Mucosa of descending colon (tissue), 3 donors: ENCODE measurements around the gene ECE2. TPM values are rescaled to one million over a fixed set of nuclear protein-coding genes. Genes with fewer than 3 reads are reported as not detected.

Experiments
- ATAC-seq: fragments of 200-7000 bp; cut with Tn5 transposase; one replicate; pipeline ENCODE4 v1.9.1; 2020; ENCODE audit warnings: mild to moderate bottlenecking, moderate library complexity
- DNase-seq, 3 donors: peaks; one replicate each; pipeline ENCODE4 v3.0.0-alpha.2; 2020
- H3K36me3 ChIP-seq: fragments of 200-600 bp; one replicate; pipeline ENCODE4 v1.8.0; 2021; ENCODE audit warnings: low read depth, mild to moderate bottlenecking
- H3K4me1 ChIP-seq: fragments of 200-600 bp; one replicate; pipeline ENCODE4 v1.8.0; 2021; ENCODE audit warnings: low read depth, mild to moderate bottlenecking
- H3K4me3 ChIP-seq: fragments of 200-600 bp; one replicate; pipeline ENCODE4 v1.8.0; 2021; ENCODE audit warnings: mild to moderate bottlenecking
- H3K9me3 ChIP-seq: fragments of 200-600 bp; one replicate; pipeline ENCODE4 v1.8.0; 2021; ENCODE audit warnings: mild to moderate bottlenecking
- intact Hi-C, 2 donors: fragments of 100-400 bp; cut with DNase I in 1 of 2; cut with micrococcal nuclease in 1 of 2; formaldehyde crosslinking; loops; one replicate each; pipeline versions ENCODE4 v1.11.0 to v1.11.1; 2022; cut with DNase I, micrococcal nuclease
- total RNA-seq, 3 donors: library from RNA; stranded (reverse); fragmentation: NEBNext Ultra II Directional in 2 of 3; extraction: Animal tissue kit (Norgen Biotek cat#: 25700) in 2 of 3; gene quantifications; one replicate each; pipeline versions ENCODE4 v1.2.1 to v1.2.4, GENCODE V29; 2021 to 2023
- TF ChIP-seq, protein P1 (sequence below): fragments of 200-600 bp; IDR thresholded peaks from one replicate; pipeline ENCODE4 v1.8.0; 2022; ENCODE audit warnings: antibody characterized with exemption, mild to moderate bottlenecking
- donor health status: DM: no; HTN: no; CAD: no; lungs with moderate emphysema.
- donor health status: DM: no; HTN: no; CAD: no.
- donor health status: DM: no; HTN: yes; CAD: no.

The ECE2 gene
- total RNA-seq, 3 donors from 2014 or later, result 0.19 to 2.2 TPM; not detected in 1

DNA sequence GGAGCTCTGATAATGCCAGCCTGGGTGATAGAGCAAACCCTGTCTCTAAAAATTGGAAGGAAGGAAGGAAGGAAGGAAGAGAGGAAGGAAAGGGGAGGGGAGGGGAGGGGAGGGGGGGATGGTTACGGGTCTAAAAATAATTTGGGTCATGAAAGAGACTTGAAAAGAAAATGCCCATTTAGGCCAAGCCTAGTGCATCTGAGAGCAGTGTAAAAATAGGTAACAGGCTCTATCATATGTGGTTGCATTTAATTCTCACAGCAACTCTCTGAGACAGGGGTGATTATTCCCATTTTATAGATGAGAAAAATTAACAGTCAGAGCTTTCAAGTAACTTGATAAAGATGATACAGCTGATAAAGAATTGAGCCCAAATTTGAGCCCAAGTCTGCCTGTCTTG lies 3.6 kb upstream of the ECE2 start:
- Histone ChIP-seq H3K9me3 (no peaks in the 10 kb centered on the region), H3K4me1 (no peaks in the 10 kb centered on the region), H3K4me3 (no peak overlapping the region), H3K36me3 (no peaks in the 10 kb centered on the region)
- intact Hi-C loops, result no loop called here
- ATAC-seq (no peak), DNase-seq (no peak)
- TF ChIP-seq, protein P1, sequence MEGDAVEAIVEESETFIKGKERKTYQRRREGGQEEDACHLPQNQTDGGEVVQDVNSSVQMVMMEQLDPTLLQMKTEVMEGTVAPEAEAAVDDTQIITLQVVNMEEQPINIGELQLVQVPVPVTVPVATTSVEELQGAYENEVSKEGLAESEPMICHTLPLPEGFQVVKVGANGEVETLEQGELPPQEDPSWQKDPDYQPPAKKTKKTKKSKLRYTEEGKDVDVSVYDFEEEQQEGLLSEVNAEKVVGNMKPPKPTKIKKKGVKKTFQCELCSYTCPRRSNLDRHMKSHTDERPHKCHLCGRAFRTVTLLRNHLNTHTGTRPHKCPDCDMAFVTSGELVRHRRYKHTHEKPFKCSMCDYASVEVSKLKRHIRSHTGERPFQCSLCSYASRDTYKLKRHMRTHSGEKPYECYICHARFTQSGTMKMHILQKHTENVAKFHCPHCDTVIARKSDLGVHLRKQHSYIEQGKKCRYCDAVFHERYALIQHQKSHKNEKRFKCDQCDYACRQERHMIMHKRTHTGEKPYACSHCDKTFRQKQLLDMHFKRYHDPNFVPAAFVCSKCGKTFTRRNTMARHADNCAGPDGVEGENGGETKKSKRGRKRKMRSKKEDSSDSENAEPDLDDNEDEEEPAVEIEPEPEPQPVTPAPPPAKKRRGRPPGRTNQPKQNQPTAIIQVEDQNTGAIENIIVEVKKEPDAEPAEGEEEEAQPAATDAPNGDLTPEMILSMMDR, result no peak

DNA sequence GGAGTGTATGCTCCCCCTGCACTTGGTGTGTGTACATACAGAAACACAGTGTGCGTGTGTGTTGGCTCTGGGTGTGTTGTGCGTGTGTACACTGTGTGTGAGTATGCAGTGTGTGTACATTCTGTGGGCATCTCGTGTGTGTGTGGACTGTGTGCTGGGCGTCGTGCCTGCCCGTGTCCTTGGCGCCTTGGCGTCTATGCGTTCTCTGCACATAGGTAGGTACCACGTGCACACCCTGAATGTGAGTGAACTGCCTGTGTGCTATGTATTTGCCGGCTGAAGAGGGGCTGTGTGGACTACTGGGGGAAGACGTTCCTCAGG lies 481 bp upstream of the ECE2 start:
- TF ChIP-seq, protein P1, result no peak
- Histone ChIP-seq H3K36me3 (no peaks in the 10 kb centered on the region), H3K9me3 (no peaks in the 10 kb centered on the region), H3K4me3 (no peak overlapping the region), H3K4me1 (no peaks in the 10 kb centered on the region)
- DNase-seq (no peak), ATAC-seq (no peak)
- intact Hi-C loops, result no loop called here

DNA sequence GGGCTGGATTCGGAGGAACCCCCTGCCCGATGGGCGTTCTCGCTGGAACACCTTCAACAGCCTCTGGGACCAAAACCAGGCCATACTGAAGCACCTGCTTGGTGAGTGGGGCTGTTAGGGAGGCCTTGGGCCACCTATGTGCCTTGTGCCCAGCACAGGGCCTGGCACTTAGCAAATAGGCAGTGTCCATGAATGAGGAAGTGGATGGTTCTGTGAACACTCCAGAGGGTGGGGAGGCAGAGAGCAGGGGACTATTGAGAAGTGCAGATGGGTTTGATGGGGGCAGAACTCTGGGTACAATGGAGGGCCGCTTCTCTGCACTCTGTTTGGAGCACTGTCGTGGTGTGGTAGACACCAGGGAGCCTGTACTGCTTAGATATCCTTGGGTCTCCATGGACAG lies 1.5 kb downstream of the ECE2 start:
- TF ChIP-seq, protein P1, result no peak
- intact Hi-C loops, result no loop called here
- H3K9me3 ChIP-seq, result no peaks in the 10 kb centered on the region
- no peaks in the 10 kb centered on the region for H3K4me1 ChIP-seq
- DNase-seq, result no peak
- no peaks in the 10 kb centered on the region for H3K36me3 ChIP-seq
- H3K4me3 ChIP-seq, result no peak overlapping the region
- no peak for ATAC-seq

DNA sequence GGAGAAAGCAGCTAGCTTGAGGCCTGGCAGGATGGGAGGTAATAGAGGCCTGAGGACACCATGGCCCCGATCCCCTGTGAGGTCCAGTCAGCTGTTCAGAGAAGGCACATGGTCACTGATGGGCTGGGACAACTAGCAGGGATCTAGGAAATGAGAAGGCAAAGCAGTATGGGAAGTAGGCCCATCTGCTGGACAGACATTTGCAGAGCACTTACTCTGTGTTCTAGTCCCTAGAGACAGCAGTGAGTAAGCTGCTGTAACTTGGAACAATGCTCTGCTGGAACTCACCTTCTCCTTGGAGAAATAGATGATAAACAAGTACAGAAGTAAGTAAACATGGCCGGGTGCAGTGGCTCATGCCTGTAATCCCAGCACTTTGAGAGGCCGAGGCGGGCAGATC lies 7.1 kb downstream of the ECE2 start:
- intact Hi-C loops, result loop anchor here in 1 of 2 donors (10.0 kb wide), 1 partner anchor 388 kb away; no protein-coding TSS in a partner anchor
- TF ChIP-seq, protein P1, result no peak
- Histone ChIP-seq H3K36me3 (no peaks in the 10 kb centered on the region), H3K9me3 (no peaks in the 10 kb centered on the region), H3K4me3 (no peak overlapping the region), H3K4me1 (no peaks in the 10 kb centered on the region)
- no peak for DNase-seq
- no peak for ATAC-seq

DNA sequence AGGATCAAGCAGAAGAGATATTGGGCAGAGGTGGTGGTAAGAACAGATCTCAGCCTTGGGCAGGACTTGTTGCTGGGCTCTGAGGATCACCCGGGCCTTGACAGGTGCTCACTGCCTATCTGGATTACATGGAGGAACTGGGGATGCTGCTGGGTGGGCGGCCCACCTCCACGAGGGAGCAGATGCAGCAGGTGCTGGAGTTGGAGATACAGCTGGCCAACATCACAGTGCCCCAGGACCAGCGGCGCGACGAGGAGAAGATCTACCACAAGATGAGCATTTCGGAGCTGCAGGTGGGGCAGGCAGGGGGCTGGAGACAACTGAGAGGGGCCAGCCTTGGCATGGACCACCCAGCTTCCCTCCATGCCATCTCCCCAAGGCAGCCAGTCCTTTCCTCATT lies 7.9 kb downstream of the ECE2 start:
- H3K36me3 ChIP-seq, result no peaks in the 10 kb centered on the region
- intact Hi-C loops, result loop anchor here in 1 of 2 donors (10.0 kb wide), 1 partner anchor 389 kb away; no protein-coding TSS in a partner anchor
- no peak overlapping the region for H3K4me3 ChIP-seq
- ATAC-seq (no peak), DNase-seq (no peak)
- H3K4me1 ChIP-seq, result no peaks in the 10 kb centered on the region
- TF ChIP-seq, protein P1, result no peak
- no peaks in the 10 kb centered on the region for H3K9me3 ChIP-seq

DNA sequence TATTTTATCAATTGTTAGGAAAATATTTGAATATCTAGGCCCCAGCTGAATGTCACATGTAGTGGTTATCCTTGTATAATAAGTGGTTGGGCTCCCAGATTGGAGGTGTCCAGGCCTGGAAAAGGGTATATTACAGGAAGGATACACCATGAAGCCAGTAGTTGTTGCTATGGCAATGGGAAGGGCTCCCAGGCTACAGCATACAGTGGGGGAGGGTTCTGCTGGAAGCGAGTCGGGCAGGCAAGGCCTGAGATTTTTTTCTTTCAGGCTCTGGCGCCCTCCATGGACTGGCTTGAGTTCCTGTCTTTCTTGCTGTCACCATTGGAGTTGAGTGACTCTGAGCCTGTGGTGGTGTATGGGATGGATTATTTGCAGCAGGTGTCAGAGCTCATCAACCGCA lies 8.9 kb downstream of the ECE2 start:
- Histone ChIP-seq H3K9me3 (no peaks in the 10 kb centered on the region), H3K4me3 (no peak overlapping the region), H3K36me3 (no peaks in the 10 kb centered on the region), H3K4me1 (no peaks in the 10 kb centered on the region)
- peak in 1 of 3 donors; percentile 27 for DNase-seq
- intact Hi-C loops, result loop anchor here in 1 of 2 donors (10.0 kb wide), 1 partner anchor 390 kb away; no protein-coding TSS in a partner anchor
- ATAC-seq, result peak; percentile 71
- TF ChIP-seq, protein P1, result no peak
